ENCODE measurements around the gene ADAT2. TPM values are rescaled to one million over a fixed set of nuclear protein-coding genes. Genes with fewer than 3 reads are reported as not detected.

The ADAT2 gene
- total RNA-seq, 1 experiment from 2014 or later = 18.4 TPM

- POLR2A ChIA-PET = no interaction called here
- no TSS peak for BruUV-seq (replicated peaks)
- DNase-seq (ENCODE audit: low read depth, low spot score) (no peak), ATAC-seq (no peak)
- Histone ChIP-seq H3K9ac (ENCODE audit: low read length) (peak overlapping the region; percentile 97), H3K27me3 (ENCODE audit: insufficient read depth, low read length) (no peaks in the 10 kb centered on the region), H3K27ac (ENCODE audit: low read depth, low read length) (no peak overlapping the region), H3K36me3 (ENCODE audit: control insufficient read depth in 1 of 2, insufficient read depth in 2 of 2, low read length in 2 of 2) (no peaks in the 10 kb centered on the region), H3K9me3 (ENCODE audit: control insufficient read depth in 1 of 2, insufficient read depth in 1 of 2, low read depth in 1 of 2, low read length in 2 of 2) (no peaks in the 10 kb centered on the region), H2AFZ (ENCODE audit: low read depth, low read length, poor library complexity, severe bottlenecking) (no peak overlapping the region), H3K4me2 (ENCODE audit: low read length) (peak overlapping the region; percentile 78), H3K79me2 (ENCODE audit: insufficient read depth, low read length) (peaks cover 52% of the 10 kb centered on the region), H3K4me3 (replicated peaks in 1 of 2; ENCODE audit: low read depth in 1 of 2, low read length in 2 of 2) (peak overlapping the region; percentile 62 to 95), H3K9me2 (ENCODE audit: insufficient read depth) (no peaks in the 10 kb centered on the region), H3K4me1 (ENCODE audit: control insufficient read depth in 1 of 2, insufficient read depth in 2 of 2, low read length in 2 of 2) (peaks cover 2 to 16% of the 10 kb centered on the region in 2 experiments; a peak in 2 of 4 replicates), H4K20me1 (ENCODE audit: insufficient read depth) (no peaks in the 10 kb centered on the region)
- CTCF ChIA-PET = no interaction called here
- TF ChIP-seq RAD21 (IDR thresholded peaks at IDR 0.05; ENCODE audit: low read depth) (no peak), SIN3A (IDR thresholded peaks at IDR 0.05; ENCODE audit: low read depth) (no peak), YY1 (IDR thresholded peaks at IDR 0.05; ENCODE audit: extremely low read depth, insufficient replicate concordance, low read depth, low read length) (no peak), EZH2phosphoT487 (IDR thresholded peaks at IDR 0.05; ENCODE audit: borderline replicate concordance) (no peak), TCF7L2 (IDR thresholded peaks at IDR 0.05; ENCODE audit: borderline replicate concordance, extremely low read depth, insufficient read depth, insufficient read length) (no peak), SP1 (IDR thresholded peaks at IDR 0.05; ENCODE audit: low read depth) (no peak), CEBPB (IDR thresholded peaks at IDR 0.05; ENCODE audit: low read depth) (no peak; the same call in 1 of the 2 replicates), ZNF274 (IDR thresholded peaks at IDR 0.05; ENCODE audit: low read depth, low read length) (no peak), JUND (IDR thresholded peaks at IDR 0.05) (no peak)
- RAD21 ChIA-PET (ENCODE audit: low non-redundant PET in 1 of 2, low total read pairs in 2 of 2, uncharacterized antibody in 2 of 2, unreplicated experiment in 2 of 2) = no interaction called here
- intact Hi-C loops (cut with micrococcal nuclease) = loop anchor here (2.0 kb wide), 2 partner anchors 59 to 561 kb away; partner anchors contain the start of gene FUCA2
These were observed 1.0 kb upstream of the ADAT2 start for GRCh38 chr6:143451531-143451930.

GRCh38 chr6:143449714-143450452, 612 bp downstream of the ADAT2 start:
- H3K4me2 ChIP-seq (ENCODE audit: low read length) = peak overlapping the region; percentile 78
- ATAC-seq (peak; percentile 5), DNase-seq (ENCODE audit: low read depth, low spot score) (no peak)
- no peaks in the 10 kb centered on the region for H3K9me2 ChIP-seq (ENCODE audit: insufficient read depth)
- no peaks in the 10 kb centered on the region for H3K36me3 ChIP-seq (ENCODE audit: control insufficient read depth in 1 of 2, insufficient read depth in 2 of 2, low read length in 2 of 2)
- TSS peak; percentile 83 for BruUV-seq (replicated peaks)
- no peaks in the 10 kb centered on the region for H4K20me1 ChIP-seq (ENCODE audit: insufficient read depth)
- H3K79me2 ChIP-seq (ENCODE audit: insufficient read depth, low read length) = peaks cover 68% of the 10 kb centered on the region
- peak overlapping the region; percentile 51 for H3K27ac ChIP-seq (ENCODE audit: low read depth, low read length)
- H3K27me3 ChIP-seq (ENCODE audit: insufficient read depth, low read length) = no peaks in the 10 kb centered on the region
- POLR2A ChIA-PET = interaction anchor here (0.8 kb wide), 1 partner anchor 44 kb away, joined by 3 read pairs; no protein-coding TSS in a partner anchor
- no peak for TF ChIP-seq POLR2AphosphoS5 (IDR thresholded peaks at IDR 0.05; ENCODE audit: low read depth, low read length)
- TF ChIP-seq CTCF (IDR thresholded peaks at IDR 0.05 in 2 of 3, conservative IDR thresholded peaks at IDR 0.05 in 1 of 3; ENCODE audit: borderline replicate concordance in 1 of 3, insufficient read depth in 1 of 3, low read depth in 2 of 3, low read length in 2 of 3) = no peak
- no peak for TF ChIP-seq POLR2A (IDR thresholded peaks at IDR 0.05; ENCODE audit: borderline replicate concordance, extremely low read depth, insufficient read depth, insufficient read length)
- TF ChIP-seq RAD21 (IDR thresholded peaks at IDR 0.05; ENCODE audit: low read depth) = no peak
- TF ChIP-seq EZH2phosphoT487 (IDR thresholded peaks at IDR 0.05; ENCODE audit: borderline replicate concordance) = no peak
- TF ChIP-seq TCF7L2 (IDR thresholded peaks at IDR 0.05; ENCODE audit: borderline replicate concordance, extremely low read depth, insufficient read depth, insufficient read length) = no peak
- no peak for TF ChIP-seq ZNF274 (IDR thresholded peaks at IDR 0.05; ENCODE audit: low read depth, low read length)
- no peak for TF ChIP-seq EZH2 (IDR thresholded peaks at IDR 0.05)
- peak overlapping the region; percentile 62 to 95 for H3K4me3 ChIP-seq (replicated peaks in 1 of 2; ENCODE audit: low read depth in 1 of 2, low read length in 2 of 2)
- no peaks in the 10 kb centered on the region for H3K9me3 ChIP-seq (ENCODE audit: control insufficient read depth in 1 of 2, insufficient read depth in 1 of 2, low read depth in 1 of 2, low read length in 2 of 2)
- H3K9ac ChIP-seq (ENCODE audit: low read length) = peak overlapping the region; percentile 97
- CTCF ChIA-PET = interaction anchor here (1.0 to 1.7 kb wide), 2 partner anchors 23 to 975 kb away, joined by 3 to 5 read pairs; no protein-coding TSS in a partner anchor
- peaks cover 2 to 16% of the 10 kb centered on the region in 2 experiments; a peak in 2 of 4 replicates for H3K4me1 ChIP-seq (ENCODE audit: control insufficient read depth in 1 of 2, insufficient read depth in 2 of 2, low read length in 2 of 2)
- peak overlapping the region; percentile 68 for H2AFZ ChIP-seq (ENCODE audit: low read depth, low read length, poor library complexity, severe bottlenecking)
- intact Hi-C loops (cut with micrococcal nuclease) = loop anchor here (2.0 kb wide), 2 partner anchors 61 to 563 kb away; partner anchors contain the start of gene FUCA2
- RAD21 ChIA-PET (ENCODE audit: low non-redundant PET in 1 of 2, low total read pairs in 2 of 2, uncharacterized antibody in 2 of 2, unreplicated experiment in 2 of 2) = no interaction called here

All from HCT116 (cell line).